ENCODE measurements around the gene MRM3. TPM values are rescaled to one million over a fixed set of nuclear protein-coding genes. Genes with fewer than 3 reads are reported as not detected.

Gene MRM3
- total and polyA plus RNA-seq, 2 experiments from 2014 or later = 24.8 to 28.1 TPM

GRCh38 chr17:838486-838885, 56.3 kb downstream of the MRM3 start:
- H3K27ac ChIP-seq = no peak overlapping the region
- no peak for DNase-seq (ENCODE audit: low read depth in 1 of 2, low spot score in 1 of 2)

GRCh38 chr17:841313-841712, 59.2 kb downstream of the MRM3 start:
- no peaks in the 10 kb centered on the region for H3K36me3 ChIP-seq
- no peak for DNase-seq (ENCODE audit: low read depth in 1 of 2, low spot score in 1 of 2)
- TF ChIP-seq CTCF (IDR thresholded peaks at IDR 0.05; ENCODE audit: low read depth, low read length) = no peak
- H3K4me1 ChIP-seq (ENCODE audit: low read depth) = peaks cover 4% of the 10 kb centered on the region
- H3K9me3 ChIP-seq (ENCODE audit: low read depth) = no peaks in the 10 kb centered on the region
- H3K27ac ChIP-seq = no peak overlapping the region
- H3K4me3 ChIP-seq = no peak overlapping the region
- H3K27me3 ChIP-seq = no peaks in the 10 kb centered on the region

More at GRCh38 chr17:838486-838885, 56.3 kb downstream of the MRM3 start:
- no peak for TF ChIP-seq CTCF (IDR thresholded peaks at IDR 0.05; ENCODE audit: low read depth, low read length)
- H3K4me1 ChIP-seq (ENCODE audit: low read depth) = no peaks in the 10 kb centered on the region
- no peaks in the 10 kb centered on the region for H3K9me3 ChIP-seq (ENCODE audit: low read depth)
- no peaks in the 10 kb centered on the region for H3K36me3 ChIP-seq
- H3K4me3 ChIP-seq = no peak overlapping the region
- no peaks in the 10 kb centered on the region for H3K27me3 ChIP-seq

Other genes starting within 250 kb of the MRM3 start
- 10.5 and 18.4 TPM in 2 replicates for gene VPS53, start 67.5 kb upstream of the MRM3 start, total RNA-seq
- gene VPS53, start 67.5 kb upstream of the MRM3 start, polyA plus RNA-seq = 18.6 and 25.5 TPM in 2 replicates
- gene TLCD3A, start 49.8 kb upstream of the MRM3 start, total RNA-seq = 15.4 and 16.4 TPM in 2 replicates
- 20.3 and 27.0 TPM in 2 replicates for gene TLCD3A, start 49.8 kb upstream of the MRM3 start, polyA plus RNA-seq
- gene GEMIN4, start 30.1 kb upstream of the MRM3 start, total RNA-seq = 16.4 and 24.8 TPM in 2 replicates
- gene GEMIN4, start 30.1 kb upstream of the MRM3 start, polyA plus RNA-seq = 23.7 and 42.6 TPM in 2 replicates
- 85.3 and 151 TPM in 2 replicates for gene GLOD4, start 73 bp upstream of the MRM3 start, total RNA-seq
- 76.8 and 83.7 TPM in 2 replicates for gene GLOD4, start 73 bp upstream of the MRM3 start, polyA plus RNA-seq
- 107 and 122 TPM in 2 replicates for gene NXN, start 197.4 kb downstream of the MRM3 start, total RNA-seq
- 120 and 128 TPM in 2 replicates for gene NXN, start 197.4 kb downstream of the MRM3 start, polyA plus RNA-seq
- 26.8 and 28.4 TPM in 2 replicates for gene TIMM22, start 214.8 kb downstream of the MRM3 start, total RNA-seq
- gene TIMM22, start 214.8 kb downstream of the MRM3 start, polyA plus RNA-seq = 33.1 and 34.7 TPM in 2 replicates

All from cardiac muscle cell (in vitro differentiated cells and primary cell).